Astrocyte (in vitro differentiated cells and primary cell): Measurements from ENCODE around the gene RECQL5.

ENCODE experiments used
- CTCF ChIP-seq: IDR thresholded peaks from 2 replicates; pipeline ENCODE4 v1.5.1; 2011; ENCODE audit warnings: low read depth, mild to moderate bottlenecking, inconsistent platforms, low read length, moderate library complexity; ENCODE audit not compliant: insufficient read depth
- EZH2 ChIP-seq: IDR thresholded peaks from 2 replicates; pipeline ENCODE4 v1.6.1; 2012; ENCODE audit warnings: mild to moderate bottlenecking, low read length, inconsistent platforms; ENCODE audit not compliant: insufficient read depth

DNA sequence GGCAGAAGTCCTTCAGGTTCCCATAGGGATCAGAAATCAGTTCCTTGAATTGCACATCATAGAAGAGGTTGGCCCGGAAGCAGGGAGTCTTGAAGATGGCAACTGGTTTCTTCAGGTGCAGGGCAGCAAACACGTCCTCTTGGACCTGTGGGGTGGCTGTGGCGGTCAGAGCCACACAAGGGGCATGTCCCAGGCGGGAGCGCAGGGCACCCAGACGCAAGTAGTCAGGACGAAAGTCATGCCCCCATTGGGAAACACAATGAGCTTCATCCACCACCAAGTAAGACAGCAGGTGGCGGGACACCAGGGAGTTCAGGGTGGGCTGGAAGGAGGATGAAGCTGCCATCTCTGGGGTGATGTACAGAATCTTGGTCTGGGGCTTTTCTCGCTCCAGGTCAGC, 4.4 kb downstream of the RECQL5 start:
- TF ChIP-seq CTCF (no peak), EZH2 (no peak)
